Measurements from ENCODE around the gene DNAH12. TPM values are rescaled to one million over a fixed set of nuclear protein-coding genes. Genes with fewer than 3 reads are reported as not detected.
"Not testable (repeated sequence)": the region's sequence is repeated elsewhere in the genome, so short reads cannot be mapped to it uniquely, and the experiment has no call there.

The DNAH12 gene
- total and polyA plus RNA-seq, 2 experiments from 2014 or later = 0.11 to 0.54 TPM

DNA sequence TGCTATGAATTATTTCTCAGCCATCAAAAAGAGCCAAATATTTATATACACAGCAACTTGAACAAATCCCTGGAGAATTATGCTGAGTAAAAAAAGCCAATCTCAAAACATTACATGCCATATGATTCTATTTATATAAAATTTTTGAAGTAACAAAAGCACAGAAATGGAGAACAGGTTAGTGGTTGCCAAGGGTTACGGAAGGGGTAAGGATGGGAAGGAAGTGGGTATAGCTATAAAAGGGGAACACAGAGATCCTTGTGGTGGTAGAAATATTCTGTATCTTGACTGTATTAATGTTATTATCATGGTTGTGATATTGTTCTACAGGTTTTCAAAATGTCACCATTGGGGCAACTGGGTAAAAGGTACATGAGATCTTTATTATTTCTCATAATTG, 189.4 kb downstream of the DNAH12 start:
- H3K9me2 ChIP-seq (ENCODE audit: insufficient read depth) = no peaks in the 10 kb centered on the region
- no peak overlapping the region for H3K4me2 ChIP-seq (ENCODE audit: unreplicated experiment)
- TF ChIP-seq EZH2phosphoT487 (IDR thresholded peaks at IDR 0.05; ENCODE audit: insufficient read depth, low read depth) (no peak), EZH2 (IDR thresholded peaks at IDR 0.05; ENCODE audit: insufficient read depth, poor library complexity, severe bottlenecking) (no peak)
- H3K9me3 ChIP-seq (ENCODE audit: low read depth) = no peaks in the 10 kb centered on the region
- no peak overlapping the region for H3K27ac ChIP-seq
- H3K4me3 ChIP-seq = no peak overlapping the region
- H3K36me3 ChIP-seq (ENCODE audit: low read depth) = no peaks in the 10 kb centered on the region
- WGBS, 2 experiments (ENCODE audit: low coverage in 1 of 2, low lambda C conversion rate in 2 of 2, missing lambda C conversion rate in 2 of 2) = 51 to 60% methylated on average over 1 of the region's 1 CpG
- H3K79me2 ChIP-seq (ENCODE audit: insufficient read depth) = no peaks in the 10 kb centered on the region
- in situ Hi-C loops (cut with MboI) = no loop called here
- H2AFZ ChIP-seq = no peak overlapping the region
- no peaks in the 10 kb centered on the region for H3K4me1 ChIP-seq (ENCODE audit: insufficient read depth)
- H3K9ac ChIP-seq = no peak overlapping the region
- H4K20me1 ChIP-seq (ENCODE audit: insufficient read depth) = no peaks in the 10 kb centered on the region
- H3K27me3 ChIP-seq (replicated peaks; ENCODE audit: insufficient read depth) = 0 out of 2 replicates have a peak, but pooled peaks cover 4% of the 10 kb centered on the region
- no peak for DNase-seq
- no peaks in the 10 kb centered on the region for H3F3A ChIP-seq (ENCODE audit: insufficient read depth)

DNA sequence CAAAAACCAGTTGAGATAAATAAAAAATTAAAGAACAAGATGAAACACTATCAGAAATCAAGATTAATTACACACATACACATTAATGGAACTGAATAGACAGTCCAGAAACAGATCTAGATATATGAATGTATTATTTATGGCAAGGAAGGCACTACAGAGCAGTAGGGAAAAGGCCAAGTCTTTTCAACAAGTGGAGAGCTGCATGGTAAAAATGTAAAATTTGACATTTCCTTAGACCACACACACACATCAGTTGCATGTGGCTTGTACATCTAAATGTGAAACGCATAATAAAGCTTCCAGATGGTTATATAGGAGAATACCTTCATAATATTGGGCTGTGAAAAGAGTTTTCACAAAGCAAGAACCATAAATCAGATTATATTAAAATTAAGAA, 193.9 kb downstream of the DNAH12 start:
- no peaks in the 10 kb centered on the region for H3K9me3 ChIP-seq (ENCODE audit: low read depth)
- in situ Hi-C loops (cut with MboI) = no loop called here
- no peaks in the 10 kb centered on the region for H3K79me2 ChIP-seq (ENCODE audit: insufficient read depth)
- no peak overlapping the region for H3K4me3 ChIP-seq
- H3K36me3 ChIP-seq (ENCODE audit: low read depth) = no peaks in the 10 kb centered on the region
- H3K9me2 ChIP-seq (ENCODE audit: insufficient read depth) = no peaks in the 10 kb centered on the region
- no peak for TF ChIP-seq EZH2 (IDR thresholded peaks at IDR 0.05; ENCODE audit: insufficient read depth, poor library complexity, severe bottlenecking)
- no peak for TF ChIP-seq EZH2phosphoT487 (IDR thresholded peaks at IDR 0.05; ENCODE audit: insufficient read depth, low read depth)
- H4K20me1 ChIP-seq (ENCODE audit: insufficient read depth) = no peaks in the 10 kb centered on the region
- no peak overlapping the region for H3K4me2 ChIP-seq (ENCODE audit: unreplicated experiment)
- H3K9ac ChIP-seq = no peak overlapping the region
- no peak overlapping the region for H3K27ac ChIP-seq
- no peak overlapping the region for H2AFZ ChIP-seq
- H3F3A ChIP-seq (ENCODE audit: insufficient read depth) = no peaks in the 10 kb centered on the region
- 12 to 19% methylated on average over 1 of the region's 1 CpG for WGBS, 2 experiments (ENCODE audit: low coverage in 1 of 2, low lambda C conversion rate in 2 of 2, missing lambda C conversion rate in 2 of 2)
- H3K4me1 ChIP-seq (ENCODE audit: insufficient read depth) = no peaks in the 10 kb centered on the region
- no peaks in the 10 kb centered on the region for H3K27me3 ChIP-seq (replicated peaks; ENCODE audit: insufficient read depth)
- DNase-seq = no peak

DNA sequence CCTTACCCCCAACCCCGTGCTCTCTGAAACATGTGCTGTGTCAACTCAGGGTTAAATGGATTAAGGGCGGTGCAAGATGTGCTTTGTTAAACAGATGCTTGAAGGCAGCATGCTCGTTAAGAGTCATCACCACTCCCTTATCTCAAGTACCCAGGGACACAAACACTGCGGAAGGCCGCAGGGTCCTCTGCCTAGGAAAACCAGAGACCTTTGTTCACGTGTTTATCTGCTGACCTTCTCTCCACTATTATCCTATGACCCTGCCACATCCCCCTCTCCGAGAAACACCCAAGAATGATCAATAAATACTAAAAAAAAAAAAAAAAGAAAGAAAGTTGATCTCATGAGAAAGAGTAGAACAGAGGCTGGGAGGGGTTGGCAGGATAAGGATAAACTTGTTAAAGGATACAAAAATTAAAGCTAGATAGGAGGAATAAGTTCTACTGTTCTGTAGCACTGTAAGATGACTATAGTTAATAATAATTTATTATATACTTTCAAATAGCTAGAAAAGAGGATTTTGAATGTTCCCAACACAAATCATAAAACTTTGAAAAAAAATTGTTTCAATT, 205.0 kb downstream of the DNAH12 start:
- H3K9me2 ChIP-seq (ENCODE audit: insufficient read depth); H3K27ac ChIP-seq; H3K4me3 ChIP-seq; H3K9ac ChIP-seq; H3K4me1 ChIP-seq (ENCODE audit: insufficient read depth); H3K79me2 ChIP-seq (ENCODE audit: insufficient read depth); H3K9me3 ChIP-seq (ENCODE audit: low read depth); H3K4me2 ChIP-seq (ENCODE audit: unreplicated experiment); DNase-seq; H3F3A ChIP-seq (ENCODE audit: insufficient read depth); H2AFZ ChIP-seq; H4K20me1 ChIP-seq (ENCODE audit: insufficient read depth); H3K27me3 ChIP-seq (replicated peaks; ENCODE audit: insufficient read depth); H3K36me3 ChIP-seq (ENCODE audit: low read depth); in situ Hi-C loops (cut with MboI): not testable (repeated sequence)
- WGBS, 2 experiments (ENCODE audit: low coverage in 1 of 2, low lambda C conversion rate in 2 of 2, missing lambda C conversion rate in 2 of 2) = 28 to 39% methylated on average over 7 of the region's 7 CpGs

DNA sequence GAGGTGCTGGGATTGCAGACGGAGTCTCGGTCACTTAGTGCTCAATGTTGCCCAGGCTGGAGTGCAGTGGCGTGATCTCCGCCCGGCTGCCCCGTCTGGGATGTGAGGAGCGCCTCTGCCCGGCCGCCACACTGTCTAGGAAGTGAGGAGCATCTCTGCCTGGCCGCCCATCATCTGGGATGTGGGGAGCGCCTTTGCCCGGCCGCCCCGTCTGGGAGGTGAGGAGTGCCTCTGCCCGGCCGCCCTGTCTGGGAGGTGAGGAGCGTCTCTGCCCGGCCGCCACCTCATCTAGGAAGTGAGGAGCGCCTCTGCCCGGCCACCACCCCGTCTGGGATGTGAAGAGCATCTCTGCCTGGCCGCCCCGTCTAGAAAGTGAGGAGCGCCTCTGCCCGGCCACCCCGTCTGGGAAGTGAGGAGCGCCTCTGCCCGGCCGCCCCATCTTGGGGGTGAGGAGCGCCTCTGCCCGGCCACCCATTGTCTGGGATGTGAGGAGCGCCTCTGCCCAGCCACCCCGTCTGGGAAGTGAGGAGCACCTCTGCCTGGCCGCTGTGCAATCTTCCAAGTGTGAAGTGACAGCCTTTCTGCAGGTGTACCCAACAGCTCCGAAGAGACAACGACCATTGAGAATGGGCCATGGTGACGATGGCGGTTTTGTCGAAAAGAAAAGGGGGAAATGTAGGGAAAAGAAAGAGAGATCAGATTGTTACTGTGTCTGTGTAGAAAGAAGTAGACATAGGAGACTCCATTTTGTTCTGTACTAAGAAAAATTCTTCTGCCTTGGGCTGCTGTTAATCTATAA, 205.7 kb downstream of the DNAH12 start:
- H3K27me3 ChIP-seq (replicated peaks; ENCODE audit: insufficient read depth); H2AFZ ChIP-seq; H3K4me1 ChIP-seq (ENCODE audit: insufficient read depth); H3K9me2 ChIP-seq (ENCODE audit: insufficient read depth); H3K27ac ChIP-seq; in situ Hi-C loops (cut with MboI); H3F3A ChIP-seq (ENCODE audit: insufficient read depth); H4K20me1 ChIP-seq (ENCODE audit: insufficient read depth); H3K9ac ChIP-seq; H3K79me2 ChIP-seq (ENCODE audit: insufficient read depth); H3K9me3 ChIP-seq (ENCODE audit: low read depth); H3K4me2 ChIP-seq (ENCODE audit: unreplicated experiment); H3K36me3 ChIP-seq (ENCODE audit: low read depth); DNase-seq; H3K4me3 ChIP-seq: not testable (repeated sequence)
- WGBS, 2 experiments (ENCODE audit: low coverage in 1 of 2, low lambda C conversion rate in 2 of 2, missing lambda C conversion rate in 2 of 2) = 81 to 87% methylated on average over 19 to 36 of the region's 40 CpGs
